Loucy (cell line): ENCODE results near the gene CCM2.

Experiments
- EZH2phosphoT487 ChIP-seq: fragments of 200-600 bp; IDR thresholded peaks from 2 replicates; pipeline ENCODE4 v1.6.1; 2018; ENCODE audit warnings: antibody characterized with exemption, mild to moderate bottlenecking, moderate library complexity, borderline replicate concordance
- TF ChIP-seq, protein P1 (sequence below): fragments of 200-600 bp; sonication (generic); conservative IDR thresholded peaks from 2 replicates; pipeline ENCODE4 v1.5.1; 2014; ENCODE audit warnings: mild to moderate bottlenecking, antibody characterized with exemption, low read length

DNA sequence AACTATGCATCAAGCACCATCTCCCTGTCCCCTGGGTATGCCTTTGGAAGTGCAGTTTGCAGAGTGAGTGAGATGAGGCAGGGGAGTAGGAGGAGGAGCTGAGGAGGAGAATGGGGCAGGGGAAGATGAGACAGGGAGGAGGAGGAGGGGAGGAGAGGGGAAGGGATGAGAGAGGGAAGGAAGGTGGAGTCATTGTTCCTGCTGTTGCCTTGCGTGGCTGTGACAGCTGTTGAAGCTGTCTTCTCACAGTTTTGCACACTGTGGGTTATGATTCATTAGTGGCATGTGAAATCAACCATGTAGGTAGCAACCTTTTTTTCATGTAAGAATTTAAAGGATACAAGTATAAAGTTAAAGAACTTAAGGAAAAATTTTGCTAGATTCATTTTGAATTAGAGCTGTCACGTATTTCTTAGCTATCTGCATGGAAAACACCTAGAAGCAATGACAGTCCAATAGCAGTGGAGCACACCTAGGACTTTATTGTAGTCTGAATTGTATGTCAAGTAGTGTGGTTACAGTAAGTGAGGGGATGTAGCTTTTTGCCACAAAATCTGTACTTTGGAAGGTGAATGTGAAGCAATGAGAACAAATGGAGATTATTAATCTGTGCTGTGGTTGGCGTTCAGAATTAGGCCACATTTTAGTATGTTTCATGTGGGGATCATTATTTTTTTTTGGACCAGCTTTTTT lies 21.7 kb downstream of the CCM2 start:
- TF ChIP-seq, protein P1, sequence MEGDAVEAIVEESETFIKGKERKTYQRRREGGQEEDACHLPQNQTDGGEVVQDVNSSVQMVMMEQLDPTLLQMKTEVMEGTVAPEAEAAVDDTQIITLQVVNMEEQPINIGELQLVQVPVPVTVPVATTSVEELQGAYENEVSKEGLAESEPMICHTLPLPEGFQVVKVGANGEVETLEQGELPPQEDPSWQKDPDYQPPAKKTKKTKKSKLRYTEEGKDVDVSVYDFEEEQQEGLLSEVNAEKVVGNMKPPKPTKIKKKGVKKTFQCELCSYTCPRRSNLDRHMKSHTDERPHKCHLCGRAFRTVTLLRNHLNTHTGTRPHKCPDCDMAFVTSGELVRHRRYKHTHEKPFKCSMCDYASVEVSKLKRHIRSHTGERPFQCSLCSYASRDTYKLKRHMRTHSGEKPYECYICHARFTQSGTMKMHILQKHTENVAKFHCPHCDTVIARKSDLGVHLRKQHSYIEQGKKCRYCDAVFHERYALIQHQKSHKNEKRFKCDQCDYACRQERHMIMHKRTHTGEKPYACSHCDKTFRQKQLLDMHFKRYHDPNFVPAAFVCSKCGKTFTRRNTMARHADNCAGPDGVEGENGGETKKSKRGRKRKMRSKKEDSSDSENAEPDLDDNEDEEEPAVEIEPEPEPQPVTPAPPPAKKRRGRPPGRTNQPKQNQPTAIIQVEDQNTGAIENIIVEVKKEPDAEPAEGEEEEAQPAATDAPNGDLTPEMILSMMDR: no peak
- TF ChIP-seq EZH2phosphoT487: no peak
